Endodermal cell (in vitro differentiated cells): Measurements from ENCODE around the gene NFYA. TPM values are rescaled to one million over a fixed set of nuclear protein-coding genes. Genes with fewer than 3 reads are reported as not detected.

ENCODE experiments used
- DNase-seq: peaks from one replicate; pipeline ENCODE4 v3.0.0-alpha.2; 2017
- H3K27ac ChIP-seq: 2 replicates; pipeline ENCODE4 v1.5.1; 2013; ENCODE audit warnings: mild to moderate bottlenecking, low read depth, low read length, moderate library complexity
- H3K27me3 ChIP-seq: 2 replicates; pipeline ENCODE4 v1.6.1; 2013; ENCODE audit warnings: mild to moderate bottlenecking, low read length, moderate library complexity; ENCODE audit not compliant: insufficient read depth, control insufficient read depth, poor library complexity, severe bottlenecking
- H3K36me3 ChIP-seq: 2 replicates; pipeline ENCODE4 v1.7.0; 2013; ENCODE audit warnings: mild to moderate bottlenecking, low read length, moderate library complexity; ENCODE audit not compliant: control insufficient read depth, insufficient read depth
- H3K4me1 ChIP-seq: one replicate; pipeline ENCODE4 v1.7.0; 2013; ENCODE audit warnings: low read length; ENCODE audit not compliant: control insufficient read depth, insufficient read depth
- H3K4me3 ChIP-seq: 2 replicates; pipeline ENCODE4 v1.5.1; 2013; ENCODE audit warnings: mild to moderate bottlenecking, low read length, moderate library complexity
- H3K9ac ChIP-seq: 2 replicates; pipeline ENCODE4 v1.6.1; 2013; ENCODE audit warnings: mild to moderate bottlenecking, low read length, moderate library complexity; ENCODE audit not compliant: poor library complexity, severe bottlenecking; ENCODE audit errors: extremely low read depth
- H3K9me3 ChIP-seq: 2 replicates; pipeline ENCODE4 v1.6.1; 2013; ENCODE audit warnings: mild to moderate bottlenecking, low read length, moderate library complexity; ENCODE audit not compliant: control insufficient read depth
- H3K27ac Mint-ChIP-seq: 2 replicates; pipeline ENCODE4 v1.8.0; 2020; ENCODE audit warnings: mixed read lengths
- H3K27me3 Mint-ChIP-seq: 2 replicates; pipeline ENCODE4 v1.8.0; 2021; ENCODE audit warnings: mild to moderate bottlenecking, mixed read lengths; ENCODE audit not compliant: insufficient read depth
- H3K36me3 Mint-ChIP-seq: 2 replicates; pipeline ENCODE4 v1.8.0; 2020; ENCODE audit warnings: low read depth, mixed read lengths
- H3K4me1 Mint-ChIP-seq: 2 replicates; pipeline ENCODE4 v1.8.0; 2020; ENCODE audit warnings: mixed read lengths
- H3K4me3 Mint-ChIP-seq: 2 replicates; pipeline ENCODE4 v1.8.0; 2020; ENCODE audit warnings: mild to moderate bottlenecking, moderate library complexity, mixed read lengths
- H3K9me3 Mint-ChIP-seq: 2 replicates; pipeline ENCODE4 v1.8.0; 2020; ENCODE audit warnings: mild to moderate bottlenecking, mixed read lengths
- CTCF ChIP-seq: fragments of 200-600 bp; sonication (generic); conservative IDR thresholded peaks from 2 replicates; pipeline ENCODE4 v1.5.0; 2021; ENCODE audit warnings: antibody characterized with exemption, mild to moderate bottlenecking
- WGBS, 2 experiments: methylation state at CpG; one replicate each; pipeline versions ENCODE4 v1.1.5 to v1.1.7; 2013; ENCODE audit warnings: missing lambda C conversion rate in 2 of 2, mixed read lengths in 1 of 2; ENCODE audit not compliant: insufficient coverage in 1 of 2, insufficient read length in 1 of 2; 5-methylcytosine and 5-hydroxymethylcytosine counted together
- total RNA-seq, 2 donors: library from RNA; stranded (reverse); fragmentation: NEBNext Ultra II Directional in 1 of 2; extraction: Animal tissue kit (Norgen Biotek cat#: 25700) in 1 of 2; gene quantifications; 2 replicates in 1 of 2; 3 replicates in 1 of 2; pipeline ENCODE4 v1.2.1, GENCODE V29; 2021

NFYA gene
- total RNA-seq, 2 donors from 2014 or later, result 44.8 to 45.8 TPM

- no peak overlapping the region for H3K4me3 ChIP-seq
- peak overlapping the region; percentile 64 for H3K27ac Mint-ChIP-seq
- no peaks in the 10 kb centered on the region for H3K4me1 Mint-ChIP-seq
- H3K27me3 ChIP-seq, result no peaks in the 10 kb centered on the region
- peaks cover 89% of the 10 kb centered on the region for H3K36me3 Mint-ChIP-seq
- no peaks in the 10 kb centered on the region for H3K9me3 Mint-ChIP-seq
- no peaks in the 10 kb centered on the region for H3K9me3 ChIP-seq
- no peak overlapping the region for H3K27ac ChIP-seq
- no peak for DNase-seq
- WGBS, 2 experiments, result 93 to 100% methylated on average over 2 to 4 of the region's 4 CpGs
- no peaks in the 10 kb centered on the region for H3K4me1 ChIP-seq
- no peaks in the 10 kb centered on the region for H3K27me3 Mint-ChIP-seq
- H3K4me3 Mint-ChIP-seq, result no peak overlapping the region
- TF ChIP-seq CTCF, result peak; percentile 66
- H3K9ac ChIP-seq, result no peak overlapping the region
- peaks cover 95% of the 10 kb centered on the region for H3K36me3 ChIP-seq
These were observed 19.8 kb downstream of the NFYA start for GRCh38 chr6:41092421-41093140.

- Histone ChIP-seq H3K9ac (no peak overlapping the region), H3K4me1 (no peaks in the 10 kb centered on the region), H3K36me3 (peaks cover 98% of the 10 kb centered on the region), H3K27ac (no peak overlapping the region), H3K4me3 (no peak overlapping the region), H3K27me3 (no peaks in the 10 kb centered on the region), H3K9me3 (no peaks in the 10 kb centered on the region)
- no peak for DNase-seq
- no peak overlapping the region for H3K4me3 Mint-ChIP-seq
- H3K27me3 Mint-ChIP-seq, result no peaks in the 10 kb centered on the region
- no peaks in the 10 kb centered on the region for H3K4me1 Mint-ChIP-seq
- peaks cover 92% of the 10 kb centered on the region for H3K36me3 Mint-ChIP-seq
- 95 to 96% methylated on average over 4 to 6 of the region's 6 CpGs for WGBS, 2 experiments
- H3K9me3 Mint-ChIP-seq, result no peaks in the 10 kb centered on the region
- no peak overlapping the region for H3K27ac Mint-ChIP-seq
- no peak for TF ChIP-seq CTCF
These were observed 21.0 kb downstream of the NFYA start for GRCh38 chr6:41093729-41094128.

- TF ChIP-seq CTCF, result no peak
These were observed 24.8 kb downstream of the NFYA start for GRCh38 chr6:41097467-41098090.

More at GRCh38 chr6:41097467-41098090, 24.8 kb downstream of the NFYA start:
- no peak for DNase-seq
- peaks cover 84% of the 10 kb centered on the region for H3K36me3 Mint-ChIP-seq
- Histone ChIP-seq H3K4me3 (no peak overlapping the region), H3K4me1 (no peaks in the 10 kb centered on the region), H3K36me3 (peaks cover 87% of the 10 kb centered on the region), H3K9me3 (no peaks in the 10 kb centered on the region), H3K27ac (no peak overlapping the region), H3K27me3 (no peaks in the 10 kb centered on the region), H3K9ac (no peak overlapping the region)
- no peaks in the 10 kb centered on the region for H3K27me3 Mint-ChIP-seq
- peaks cover 4% of the 10 kb centered on the region for H3K4me1 Mint-ChIP-seq
- no peak overlapping the region for H3K4me3 Mint-ChIP-seq
- no peaks in the 10 kb centered on the region for H3K9me3 Mint-ChIP-seq
- no peak overlapping the region for H3K27ac Mint-ChIP-seq
- WGBS, 2 experiments, result 95 to 97% methylated on average over 4 to 5 of the region's 5 CpGs
